ENCODE data around the gene PLEKHN1.
"Not testable (repeated sequence)": the region's sequence is repeated elsewhere in the genome, so short reads cannot be mapped to it uniquely, and the experiment has no call there.

PLEKHN1 gene

DNA sequence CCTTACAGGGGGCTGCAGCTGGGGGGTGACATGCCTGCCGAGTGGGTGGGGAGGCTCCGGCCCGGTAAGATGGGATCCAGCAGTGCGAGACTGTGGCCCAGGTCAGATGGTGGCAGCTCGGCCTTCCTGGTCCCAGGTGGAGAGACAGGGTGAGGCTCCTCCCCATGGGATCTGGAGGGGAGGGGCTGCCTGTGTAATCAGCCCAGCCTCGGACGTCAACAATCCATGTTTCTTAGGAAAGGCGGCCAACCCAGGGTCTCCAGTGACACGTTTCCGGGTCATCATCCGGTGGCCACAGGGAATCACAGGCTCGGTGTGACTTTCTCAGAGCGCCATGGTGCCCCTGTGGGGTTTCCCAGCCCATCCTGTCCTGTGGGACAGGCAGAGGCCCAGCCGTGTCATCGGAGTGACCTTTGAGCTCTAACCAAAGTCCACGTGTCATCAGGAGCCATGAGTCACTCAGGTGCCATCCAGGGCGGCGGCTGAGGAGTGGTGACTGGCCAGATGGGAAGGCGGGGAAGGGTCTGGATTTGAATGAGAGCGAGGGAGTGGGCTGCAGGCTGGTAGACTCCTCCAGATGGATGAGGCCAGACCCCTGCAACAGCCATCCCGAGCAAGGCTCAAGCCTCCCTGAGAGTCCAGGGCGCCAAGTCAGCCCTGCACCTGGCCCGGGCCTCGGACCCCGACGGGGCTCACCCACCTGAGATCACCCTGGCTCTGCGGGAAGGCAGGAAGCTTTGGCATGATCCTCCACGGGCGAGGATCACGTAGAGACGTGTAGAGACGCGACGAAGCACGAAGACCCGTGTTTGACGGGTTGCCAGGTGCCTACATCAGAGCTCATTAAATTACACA, 40.2 kb downstream of the PLEKHN1 start:
- TF ChIP-seq, protein P1, sequence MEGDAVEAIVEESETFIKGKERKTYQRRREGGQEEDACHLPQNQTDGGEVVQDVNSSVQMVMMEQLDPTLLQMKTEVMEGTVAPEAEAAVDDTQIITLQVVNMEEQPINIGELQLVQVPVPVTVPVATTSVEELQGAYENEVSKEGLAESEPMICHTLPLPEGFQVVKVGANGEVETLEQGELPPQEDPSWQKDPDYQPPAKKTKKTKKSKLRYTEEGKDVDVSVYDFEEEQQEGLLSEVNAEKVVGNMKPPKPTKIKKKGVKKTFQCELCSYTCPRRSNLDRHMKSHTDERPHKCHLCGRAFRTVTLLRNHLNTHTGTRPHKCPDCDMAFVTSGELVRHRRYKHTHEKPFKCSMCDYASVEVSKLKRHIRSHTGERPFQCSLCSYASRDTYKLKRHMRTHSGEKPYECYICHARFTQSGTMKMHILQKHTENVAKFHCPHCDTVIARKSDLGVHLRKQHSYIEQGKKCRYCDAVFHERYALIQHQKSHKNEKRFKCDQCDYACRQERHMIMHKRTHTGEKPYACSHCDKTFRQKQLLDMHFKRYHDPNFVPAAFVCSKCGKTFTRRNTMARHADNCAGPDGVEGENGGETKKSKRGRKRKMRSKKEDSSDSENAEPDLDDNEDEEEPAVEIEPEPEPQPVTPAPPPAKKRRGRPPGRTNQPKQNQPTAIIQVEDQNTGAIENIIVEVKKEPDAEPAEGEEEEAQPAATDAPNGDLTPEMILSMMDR (IDR thresholded peaks at IDR 0.05), result no peak
- Mint-ChIP-seq H3K27ac (peak overlapping the region; percentile 78), H3K27me3 (ENCODE audit: low read depth, poor library complexity) (peaks cover 4% of the 10 kb centered on the region), H3K4me1 (peaks cover 40% of the 10 kb centered on the region), H3K4me3 (peak overlapping the region; percentile 45), H3K36me3 (ENCODE audit: low read depth) (peaks cover 13% of the 10 kb centered on the region), H3K9me3 (peaks cover 11% of the 10 kb centered on the region)
- peak; percentile 19 for DNase-seq

DNA sequence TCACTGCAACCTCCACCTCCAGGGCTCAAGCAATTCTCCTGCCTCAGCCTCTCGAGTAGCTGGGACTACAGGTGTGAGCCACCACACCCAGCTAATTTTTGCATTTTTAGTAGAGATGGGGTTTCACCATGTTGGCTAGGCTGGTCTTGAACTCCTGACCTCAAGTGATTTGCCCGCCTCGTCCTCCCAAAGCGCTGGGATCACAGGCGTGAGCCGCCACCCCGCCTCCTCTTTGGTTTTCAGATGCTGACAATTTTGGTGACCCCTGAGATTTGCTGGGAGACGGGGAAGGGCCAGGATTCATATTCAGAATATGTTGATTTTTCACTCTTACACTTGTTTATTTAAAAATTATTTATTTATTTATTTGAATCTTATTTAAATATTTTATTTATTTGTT, 43.8 kb downstream of the PLEKHN1 start:
- H3K36me3 Mint-ChIP-seq (ENCODE audit: low read depth), result peaks cover 16% of the 10 kb centered on the region
- not testable (repeated sequence) for H3K27me3 Mint-ChIP-seq (ENCODE audit: low read depth, poor library complexity); H3K27ac Mint-ChIP-seq; DNase-seq; H3K4me3 Mint-ChIP-seq
- H3K9me3 Mint-ChIP-seq, result peaks cover 13% of the 10 kb centered on the region
- H3K4me1 Mint-ChIP-seq, result peaks cover 49% of the 10 kb centered on the region

DNA sequence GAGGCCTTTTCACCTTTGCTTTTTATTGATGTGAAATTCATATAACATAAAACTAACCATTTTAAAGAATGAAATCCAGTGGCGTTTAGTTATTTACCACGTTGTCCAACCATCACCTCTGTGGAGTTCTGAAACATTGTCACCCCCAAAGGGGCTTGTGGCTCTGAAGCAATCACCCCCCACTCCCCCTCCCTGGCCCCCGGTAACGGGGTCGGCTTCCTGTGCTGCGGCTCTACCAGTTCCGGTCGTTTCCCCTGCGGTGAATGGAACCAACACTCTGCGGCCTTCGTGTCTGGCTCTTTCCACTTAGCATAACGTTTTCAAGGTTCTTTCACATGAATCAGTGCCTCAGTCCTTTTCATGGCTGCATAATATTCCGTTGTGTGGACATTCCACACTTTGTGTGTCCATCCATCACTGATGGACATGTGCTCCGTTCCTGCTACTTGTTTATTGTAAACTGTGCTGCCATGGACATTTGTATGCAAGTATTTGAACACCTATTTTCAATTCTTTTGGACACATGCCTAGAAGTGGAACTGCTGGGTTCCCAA, 45.2 kb downstream of the PLEKHN1 start:
- Mint-ChIP-seq H3K4me1 (peaks cover 39% of the 10 kb centered on the region), H3K27me3 (ENCODE audit: low read depth, poor library complexity) (peaks cover 9% of the 10 kb centered on the region), H3K9me3 (peaks cover 12% of the 10 kb centered on the region), H3K27ac (no peak overlapping the region), H3K4me3 (no peak overlapping the region), H3K36me3 (ENCODE audit: low read depth) (peaks cover 16% of the 10 kb centered on the region)
- TF ChIP-seq, protein P1 (IDR thresholded peaks at IDR 0.05), result no peak
- no peak for DNase-seq

DNA sequence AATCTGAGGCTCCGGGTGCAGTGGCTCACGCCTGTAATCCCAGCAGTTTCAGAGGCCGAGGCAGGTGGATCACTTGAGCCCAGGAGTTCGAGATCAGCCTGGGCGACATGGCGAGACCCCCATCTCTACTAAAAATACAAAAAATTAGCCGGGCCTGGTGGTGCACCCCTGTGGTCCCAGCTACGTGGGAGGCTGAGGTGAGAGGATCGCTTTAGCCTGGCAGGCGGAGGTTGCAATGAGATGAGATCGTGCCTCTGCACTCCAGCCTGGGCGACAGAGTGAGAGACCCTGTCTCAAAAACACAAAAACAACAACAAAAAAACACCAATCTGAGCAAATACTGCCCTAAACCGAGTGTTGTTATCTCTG, 46.4 kb downstream of the PLEKHN1 start:
- H3K27me3 Mint-ChIP-seq (ENCODE audit: low read depth, poor library complexity); DNase-seq; H3K27ac Mint-ChIP-seq: not testable (repeated sequence)
- Mint-ChIP-seq H3K36me3 (ENCODE audit: low read depth) (peaks cover 19% of the 10 kb centered on the region), H3K9me3 (peaks cover 10% of the 10 kb centered on the region), H3K4me1 (peaks cover 40% of the 10 kb centered on the region), H3K4me3 (peak overlapping the region; percentile 83)

- peak within 1 kb of the TSS; percentile 90 for H3K27ac Mint-ChIP-seq
- H3K9me3 Mint-ChIP-seq, result peaks cover 10% of the 10 kb centered on the region
- TF ChIP-seq, protein P1 (IDR thresholded peaks at IDR 0.05), result no peak
- H3K36me3 Mint-ChIP-seq (ENCODE audit: low read depth), result peaks cover 14% of the 10 kb centered on the region
- H3K27me3 Mint-ChIP-seq (ENCODE audit: low read depth, poor library complexity), result peaks cover 9% of the 10 kb centered on the region
- H3K4me3 Mint-ChIP-seq, result peak within 1 kb of the TSS; percentile 83
- H3K4me1 Mint-ChIP-seq, result peaks cover 36% of the 10 kb centered on the region
- DNase-seq, result peak; percentile 71
Measured at GRCh38 chr1:1013105-1013921, 47.0 kb downstream of the PLEKHN1 start, which contains the start of gene ISG15. TSS of gene ISG15 (plus strand) at chr1:1013497. CDS start at chr1:1013574, 77 bp downstream.

- DNase-seq, result no peak
- peaks cover 9% of the 10 kb centered on the region for H3K27me3 Mint-ChIP-seq (ENCODE audit: low read depth, poor library complexity)
- H3K27ac Mint-ChIP-seq, result peak overlapping the region; percentile 90
- H3K9me3 Mint-ChIP-seq, result peaks cover 8% of the 10 kb centered on the region
- TF ChIP-seq, protein P1 (IDR thresholded peaks at IDR 0.05), result no peak
- H3K4me3 Mint-ChIP-seq, result peak overlapping the region; percentile 83
- peaks cover 34% of the 10 kb centered on the region for H3K4me1 Mint-ChIP-seq
- H3K36me3 Mint-ChIP-seq (ENCODE audit: low read depth), result peaks cover 10% of the 10 kb centered on the region
Measured at GRCh38 chr1:1013922-1014648, 47.8 kb downstream of the PLEKHN1 start.

All from nephron progenitor cell (in vitro differentiated cells).